Measurements from ENCODE around the gene MADCAM1. TPM values are rescaled to one million over a fixed set of nuclear protein-coding genes. Genes with fewer than 3 reads are reported as not detected.

MADCAM1 gene
- total RNA-seq, 1 donor from 2014 or later = 1.2 TPM

- peak; percentile 61 for ATAC-seq
- TF ChIP-seq CTCF (IDR thresholded peaks at IDR 0.05) = no peak
- Histone ChIP-seq H3K4me1 (no peaks in the 10 kb centered on the region), H3K4me3 (no peak within 1 kb of the TSS), H3K9me3 (no peaks in the 10 kb centered on the region), H3K27ac (peak within 1 kb of the TSS; percentile 11), H3K27me3 (no peaks in the 10 kb centered on the region), H3K36me3 (peaks cover 21% of the 10 kb centered on the region)
- intact Hi-C loops (cut with DNase I) = no loop called here
- no peak for DNase-seq
Measured at GRCh38 chr19:543910-544608, 47.8 kb downstream of the MADCAM1 start, which contains the start of gene GZMM. TSS of gene GZMM (plus strand) at chr19:544053. CDS start at chr19:544072, 19 bp downstream.

GRCh38 chr19:547117-547516 lies 50.8 kb downstream of the MADCAM1 start:
- intact Hi-C loops (cut with DNase I) = no loop called here
- no peak for TF ChIP-seq CTCF (IDR thresholded peaks at IDR 0.05)
- H3K4me3 ChIP-seq = no peak overlapping the region
- ATAC-seq (no peak), DNase-seq (no peak)
- H3K36me3 ChIP-seq = peaks cover 5% of the 10 kb centered on the region
- H3K27ac ChIP-seq = no peak overlapping the region
- H3K4me1 ChIP-seq = no peaks in the 10 kb centered on the region
- H3K27me3 ChIP-seq = no peaks in the 10 kb centered on the region
- H3K9me3 ChIP-seq = no peaks in the 10 kb centered on the region

- H3K36me3 ChIP-seq = no peaks in the 10 kb centered on the region
- ATAC-seq = no peak
- H3K4me1 ChIP-seq = no peaks in the 10 kb centered on the region
- H3K27me3 ChIP-seq = no peaks in the 10 kb centered on the region
- no peak overlapping the region for H3K27ac ChIP-seq
- no peak for DNase-seq
- no peak overlapping the region for H3K4me3 ChIP-seq
- no peak for TF ChIP-seq CTCF (IDR thresholded peaks at IDR 0.05)
- intact Hi-C loops (cut with DNase I) = no loop called here
- H3K9me3 ChIP-seq = no peaks in the 10 kb centered on the region
Measured at GRCh38 chr19:547836-548720, 51.8 kb downstream of the MADCAM1 start.

GRCh38 chr19:548886-549830 lies 52.9 kb downstream of the MADCAM1 start:
- TF ChIP-seq CTCF (IDR thresholded peaks at IDR 0.05) = no peak
- Histone ChIP-seq H3K27ac (no peak overlapping the region), H3K4me3 (no peak overlapping the region), H3K9me3 (no peaks in the 10 kb centered on the region), H3K27me3 (no peaks in the 10 kb centered on the region), H3K4me1 (no peaks in the 10 kb centered on the region), H3K36me3 (no peaks in the 10 kb centered on the region)
- no peak for ATAC-seq
- DNase-seq = no peak
- intact Hi-C loops (cut with DNase I) = no loop called here

- intact Hi-C loops (cut with DNase I) = no loop called here
- Histone ChIP-seq H3K36me3 (no peaks in the 10 kb centered on the region), H3K27ac (no peak overlapping the region), H3K4me3 (no peak overlapping the region), H3K4me1 (peaks cover 10% of the 10 kb centered on the region), H3K27me3 (no peaks in the 10 kb centered on the region), H3K9me3 (no peaks in the 10 kb centered on the region)
- ATAC-seq (no peak), DNase-seq (no peak)
- TF ChIP-seq CTCF (IDR thresholded peaks at IDR 0.05) = no peak
Measured at GRCh38 chr19:554817-555216, 58.5 kb downstream of the MADCAM1 start.
